MM.1S (cell line): ENCODE data around the gene GPATCH8.

Experiments used
- DNase-seq: peaks from one replicate; pipeline ENCODE4 v3.0.0-alpha.2; 2015
- H2AFZ ChIP-seq: fragments of 300-600 bp; sonication (generic); 2 replicates; pipeline ENCODE4 v1.6.0; 2016; ENCODE audit warnings: antibody characterized with exemption, low read length
- H3F3A ChIP-seq: fragments of 300-600 bp; sonication (generic); 2 replicates; pipeline ENCODE4 v1.6.1; 2016; ENCODE audit warnings: mild to moderate bottlenecking, antibody characterized with exemption, low read length, moderate library complexity, mixed read lengths; ENCODE audit not compliant: insufficient read depth
- H3K27ac ChIP-seq: fragments of 300-600 bp; sonication (generic); 2 replicates; pipeline ENCODE4 v1.5.1; 2016; ENCODE audit warnings: mild to moderate bottlenecking, low read length
- H3K27me3 ChIP-seq: fragments of 300-600 bp; sonication (generic); replicated peaks from 2 replicates; pipeline ENCODE4 v1.6.0; 2016; ENCODE audit warnings: low read length; ENCODE audit not compliant: insufficient read depth
- H3K36me3 ChIP-seq: fragments of 300-600 bp; sonication (generic); replicated peaks from 2 replicates; pipeline ENCODE4 v1.6.1; 2016; ENCODE audit warnings: mild to moderate bottlenecking, low read length, mixed read lengths; ENCODE audit not compliant: insufficient read depth
- H3K4me1 ChIP-seq: fragments of 300-600 bp; sonication (generic); 2 replicates; pipeline ENCODE4 v1.6.1; 2016; ENCODE audit warnings: low read length, mixed read lengths
- H3K4me2 ChIP-seq: fragments of 300-600 bp; sonication (generic); 2 replicates; pipeline ENCODE4 v1.6.0; 2016; ENCODE audit warnings: low read depth, low read length
- H3K4me3 ChIP-seq: fragments of 300-600 bp; sonication (generic); 2 replicates; pipeline ENCODE4 v1.5.1; 2016; ENCODE audit warnings: low read length, mixed read lengths
- H3K79me2 ChIP-seq: fragments of 300-600 bp; sonication (generic); 2 replicates; pipeline ENCODE4 v1.6.1; 2016; ENCODE audit warnings: mixed run types, low read length, mixed read lengths
- H3K9ac ChIP-seq: fragments of 300-600 bp; sonication (generic); 2 replicates; pipeline ENCODE4 v1.6.1; 2016; ENCODE audit warnings: low read length, mixed read lengths
- H3K9me2 ChIP-seq: fragments of 300-600 bp; sonication (generic); replicated peaks from 2 replicates; pipeline ENCODE4 v1.6.1; 2016; ENCODE audit warnings: mild to moderate bottlenecking, low read length, mixed read lengths; ENCODE audit not compliant: insufficient read depth
- H3K9me3 ChIP-seq: fragments of 300-600 bp; sonication (generic); replicated peaks from 2 replicates; pipeline ENCODE4 v1.6.1; 2016; ENCODE audit warnings: mild to moderate bottlenecking, low read length, mixed read lengths; ENCODE audit not compliant: insufficient read depth
- H4K20me1 ChIP-seq: fragments of 300-600 bp; sonication (generic); 2 replicates; pipeline ENCODE4 v1.6.1; 2016; ENCODE audit warnings: mild to moderate bottlenecking, low read length, moderate library complexity, mixed read lengths; ENCODE audit not compliant: insufficient read depth
- CTCF ChIP-seq: fragments of 300-600 bp; sonication (generic); IDR thresholded peaks from 2 replicates; pipeline ENCODE4 v1.5.1; 2016; ENCODE audit warnings: antibody characterized with exemption, low read length, mixed read lengths
- EZH2 ChIP-seq: fragments of 300-600 bp; sonication (generic); optimal IDR thresholded peaks from 2 replicates; pipeline ENCODE3; 2017; ENCODE audit warnings: low read depth, mild to moderate bottlenecking, antibody characterized with exemption, low read length, mixed read lengths
- EZH2phosphoT487 ChIP-seq: fragments of 300-600 bp; sonication (generic); IDR thresholded peaks from 2 replicates; pipeline ENCODE4 v1.6.1; 2018; ENCODE audit warnings: antibody characterized with exemption, low read length

The GPATCH8 gene

GRCh38 chr17:44384823-44385286 lies 118.4 kb downstream of the GPATCH8 start:
- Histone ChIP-seq H3K27me3 (peaks cover 36% of the 10 kb centered on the region), H3K27ac (no peak overlapping the region), H3K36me3 (no peaks in the 10 kb centered on the region), H3K4me3 (peak overlapping the region; percentile 64), H3F3A (no peaks in the 10 kb centered on the region), H3K9me3 (no peaks in the 10 kb centered on the region), H3K9me2 (no peaks in the 10 kb centered on the region), H3K9ac (no peak overlapping the region), H3K4me1 (no peaks in the 10 kb centered on the region), H3K4me2 (peak overlapping the region; percentile 98), H2AFZ (peak overlapping the region; percentile 55), H3K79me2 (no peaks in the 10 kb centered on the region), H4K20me1 (no peaks in the 10 kb centered on the region)
- TF ChIP-seq CTCF (no peak), EZH2 (no peak), EZH2phosphoT487 (no peak)
- DNase-seq = no peak

- no peak overlapping the region; the same call in 1 of the 2 replicates for H3K4me2 ChIP-seq
These were observed 118.9 kb downstream of the GPATCH8 start for GRCh38 chr17:44384281-44384822.

GRCh38 chr17:44383861-44384260 lies 119.3 kb downstream of the GPATCH8 start:
- Histone ChIP-seq H3K36me3 (no peaks in the 10 kb centered on the region), H3K9ac (no peak overlapping the region), H4K20me1 (no peaks in the 10 kb centered on the region), H3K27ac (no peak overlapping the region), H3K27me3 (peaks cover 42% of the 10 kb centered on the region), H3K9me3 (no peaks in the 10 kb centered on the region), H3K79me2 (no peaks in the 10 kb centered on the region), H3K4me3 (no peak overlapping the region), H3K9me2 (no peaks in the 10 kb centered on the region), H3F3A (no peaks in the 10 kb centered on the region), H3K4me2 (no peak overlapping the region), H3K4me1 (no peaks in the 10 kb centered on the region), H2AFZ (no peak overlapping the region)
- TF ChIP-seq EZH2phosphoT487 (no peak), CTCF (no peak), EZH2 (no peak)
- no peak for DNase-seq

More at GRCh38 chr17:44384281-44384822, 118.9 kb downstream of the GPATCH8 start:
- no peak overlapping the region for H3K27ac ChIP-seq
- TF ChIP-seq CTCF = no peak
- no peak for TF ChIP-seq EZH2phosphoT487
- TF ChIP-seq EZH2 = no peak
- no peak overlapping the region for H2AFZ ChIP-seq
- H3K36me3 ChIP-seq = no peaks in the 10 kb centered on the region
- no peaks in the 10 kb centered on the region for H3K9me3 ChIP-seq
- H3K9ac ChIP-seq = no peak overlapping the region
- no peaks in the 10 kb centered on the region for H3K79me2 ChIP-seq
- no peaks in the 10 kb centered on the region for H3K4me1 ChIP-seq
- no peak for DNase-seq
- no peaks in the 10 kb centered on the region for H4K20me1 ChIP-seq
- H3K9me2 ChIP-seq = no peaks in the 10 kb centered on the region
- peaks cover 41% of the 10 kb centered on the region for H3K27me3 ChIP-seq
- no peaks in the 10 kb centered on the region for H3F3A ChIP-seq
- no peak overlapping the region for H3K4me3 ChIP-seq
